HG02763 (cell line): ENCODE results near the gene RSPO1.

Experiments
- ATAC-seq: cut with Tn5 transposase; IDR thresholded peaks from one replicate; pipeline ENCODE4 v1.9.1; 2021; ENCODE audit warnings: mild to moderate bottlenecking, moderate library complexity; ENCODE audit not compliant: unreplicated experiment

The RSPO1 gene

GRCh38 chr1:37657620-37658412 is 23.1 kb upstream of the RSPO1 start:
- no peak for ATAC-seq

- no peak for ATAC-seq
These were observed 22.2 kb upstream of the RSPO1 start for GRCh38 chr1:37656881-37657280.

- no peak for ATAC-seq
These were observed 21.3 kb upstream of the RSPO1 start for GRCh38 chr1:37656026-37656425.

GRCh38 chr1:37655274-37655673 is 20.6 kb upstream of the RSPO1 start:
- no peak for ATAC-seq

- ATAC-seq: no peak
These were observed 19.2 kb upstream of the RSPO1 start for GRCh38 chr1:37653906-37654305.

GRCh38 chr1:37652976-37653375 is 18.3 kb upstream of the RSPO1 start:
- no peak for ATAC-seq

GRCh38 chr1:37651803-37652202 is 17.1 kb upstream of the RSPO1 start:
- ATAC-seq: no peak

- no peak for ATAC-seq
These were observed 16.0 kb upstream of the RSPO1 start for GRCh38 chr1:37650721-37651120.

- ATAC-seq: no peak
These were observed 15.5 kb upstream of the RSPO1 start for GRCh38 chr1:37650173-37650572.

GRCh38 chr1:37647281-37647680 is 12.6 kb upstream of the RSPO1 start:
- no peak for ATAC-seq

- no peak for ATAC-seq
These were observed 6.4 kb upstream of the RSPO1 start for GRCh38 chr1:37641059-37641458.

GRCh38 chr1:37636435-37636834 is 1.7 kb upstream of the RSPO1 start:
- no peak for ATAC-seq

- ATAC-seq: no peak
These were observed 555 bp upstream of the RSPO1 start for GRCh38 chr1:37634992-37635902.

GRCh38 chr1:37633938-37634243 is 801 bp downstream of the RSPO1 start:
- ATAC-seq: no peak

GRCh38 chr1:37633040-37633937 is 1.4 kb downstream of the RSPO1 start:
- no peak for ATAC-seq

GRCh38 chr1:37631036-37631435 is 3.7 kb downstream of the RSPO1 start:
- ATAC-seq: no peak

GRCh38 chr1:37630426-37631028 is 4.2 kb downstream of the RSPO1 start:
- no peak for ATAC-seq

GRCh38 chr1:37629726-37630425 is 4.8 kb downstream of the RSPO1 start:
- no peak for ATAC-seq

- ATAC-seq: no peak
These were observed 5.7 kb downstream of the RSPO1 start for GRCh38 chr1:37629008-37629407.

- ATAC-seq: no peak
These were observed 6.6 kb downstream of the RSPO1 start for GRCh38 chr1:37628026-37628556.
